IPS-NIHi11 (cell line): ENCODE results near the gene CFAP46.
A peak's percentile ranks its signal among the peaks of the same experiment; 100 is the strongest.
"Not testable (repeated sequence)": the region's sequence is repeated elsewhere in the genome, so short reads cannot be mapped to it uniquely, and the experiment has no call there.

ENCODE experiments used
- DNase-seq: peaks from one replicate; pipeline ENCODE4 v3.0.0; 2012; ENCODE audit warnings: mixed read lengths, low spot score

The CFAP46 gene

GRCh38 chr10:132788180-132788830, 154.1 kb downstream of the CFAP46 start:
- DNase-seq = peak; percentile 77

- peak; percentile 86 for DNase-seq
Observed at GRCh38 chr10:132787495-132788179, 154.7 kb downstream of the CFAP46 start.

DNA sequence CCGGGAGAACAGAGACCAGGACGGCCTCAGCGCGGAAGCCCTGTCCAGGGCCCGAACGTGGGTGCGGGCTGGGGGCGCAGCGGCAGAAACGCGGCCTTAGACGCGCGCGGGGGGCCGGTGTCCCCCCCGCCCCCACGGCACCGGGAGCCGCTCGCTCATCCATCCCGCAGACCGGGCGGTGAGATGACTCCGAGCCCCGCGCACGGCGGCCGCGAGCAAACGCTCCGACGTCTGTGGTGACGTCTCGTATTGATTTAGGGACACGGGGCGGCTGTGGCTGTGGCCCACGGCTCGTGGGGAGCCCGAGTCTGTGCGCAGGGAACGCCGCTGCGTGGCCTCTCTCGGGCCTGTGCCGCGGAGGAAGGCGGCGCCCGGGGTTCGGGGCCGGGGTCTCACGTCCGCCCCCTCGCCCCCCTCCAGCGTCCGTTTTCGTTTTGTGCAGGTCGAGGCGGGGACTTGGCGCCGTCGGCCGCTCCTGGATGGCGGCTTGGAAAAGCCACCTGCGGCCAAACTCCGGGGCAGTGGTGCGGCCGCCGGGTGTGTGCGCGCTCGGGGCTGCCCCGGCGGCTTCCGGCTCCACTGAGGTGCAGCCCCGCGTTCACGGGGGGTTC, 155.4 kb downstream of the CFAP46 start:
- DNase-seq = peak; percentile 67

DNA sequence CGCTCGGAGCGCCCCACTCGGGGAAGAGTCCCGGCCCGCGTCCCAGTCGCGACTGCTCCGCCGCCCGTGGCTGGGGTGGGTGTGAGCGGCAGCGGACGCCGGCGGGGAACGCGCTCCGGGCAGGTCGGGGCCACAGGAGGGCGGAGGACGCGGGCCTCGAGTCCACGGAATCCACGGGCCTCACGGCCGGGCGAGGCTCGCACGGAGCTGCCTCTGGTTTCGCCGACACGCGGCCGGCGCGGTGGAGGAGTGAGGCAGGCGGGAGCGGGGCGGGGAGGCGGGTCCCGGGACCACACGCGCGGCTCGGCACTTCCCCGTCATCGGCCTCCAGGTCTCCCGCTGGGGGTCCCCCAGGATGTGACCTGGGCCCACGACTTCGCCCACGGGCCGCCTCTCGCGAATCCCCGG, 155.9 kb downstream of the CFAP46 start:
- DNase-seq = no peak

DNA sequence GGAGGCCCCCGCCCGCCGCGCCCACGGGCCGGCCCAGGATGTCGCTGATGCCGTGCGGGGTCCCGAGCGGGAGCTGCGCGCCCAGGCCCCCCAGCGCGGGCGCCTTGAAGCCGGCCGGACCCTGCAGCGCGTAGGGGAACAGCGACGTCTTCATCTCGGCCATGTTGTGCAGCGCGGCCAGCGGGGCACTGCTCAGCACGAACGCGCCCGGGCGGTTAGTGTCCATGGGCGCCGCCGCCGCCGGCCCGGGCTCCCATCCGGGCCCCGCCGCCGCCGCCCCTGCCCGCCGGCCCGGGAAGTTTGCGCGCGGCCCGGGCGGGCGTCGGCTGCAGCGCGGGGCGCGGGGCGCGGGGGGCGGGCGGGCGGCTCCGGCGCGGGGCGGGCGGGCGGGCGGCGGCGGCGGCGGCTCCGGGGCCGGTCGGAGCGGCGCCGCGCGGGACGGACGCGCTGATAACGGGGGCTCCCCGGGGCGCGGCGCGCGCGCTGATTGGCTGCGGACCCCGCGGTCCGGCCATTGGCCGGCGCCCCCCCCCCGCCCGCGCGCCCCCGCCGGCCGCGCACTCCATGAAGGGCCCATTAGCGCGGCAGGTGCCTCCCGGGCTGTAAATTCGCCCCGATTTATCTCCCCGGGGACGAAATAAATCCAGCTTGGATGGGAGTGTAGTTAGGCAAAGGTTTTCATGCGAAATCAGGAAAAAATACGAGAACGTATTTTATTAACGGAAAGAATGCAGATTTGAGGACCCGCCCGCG, 156.5 kb downstream of the CFAP46 start, which contains the start of gene NKX6-2:
Gene NKX6-2, minus strand, starts transcription at position 425 of the 753 bp plus-strand sequence. Its CDS starts 199 bp downstream, at position 226.
- peak; percentile 68 for DNase-seq

DNA sequence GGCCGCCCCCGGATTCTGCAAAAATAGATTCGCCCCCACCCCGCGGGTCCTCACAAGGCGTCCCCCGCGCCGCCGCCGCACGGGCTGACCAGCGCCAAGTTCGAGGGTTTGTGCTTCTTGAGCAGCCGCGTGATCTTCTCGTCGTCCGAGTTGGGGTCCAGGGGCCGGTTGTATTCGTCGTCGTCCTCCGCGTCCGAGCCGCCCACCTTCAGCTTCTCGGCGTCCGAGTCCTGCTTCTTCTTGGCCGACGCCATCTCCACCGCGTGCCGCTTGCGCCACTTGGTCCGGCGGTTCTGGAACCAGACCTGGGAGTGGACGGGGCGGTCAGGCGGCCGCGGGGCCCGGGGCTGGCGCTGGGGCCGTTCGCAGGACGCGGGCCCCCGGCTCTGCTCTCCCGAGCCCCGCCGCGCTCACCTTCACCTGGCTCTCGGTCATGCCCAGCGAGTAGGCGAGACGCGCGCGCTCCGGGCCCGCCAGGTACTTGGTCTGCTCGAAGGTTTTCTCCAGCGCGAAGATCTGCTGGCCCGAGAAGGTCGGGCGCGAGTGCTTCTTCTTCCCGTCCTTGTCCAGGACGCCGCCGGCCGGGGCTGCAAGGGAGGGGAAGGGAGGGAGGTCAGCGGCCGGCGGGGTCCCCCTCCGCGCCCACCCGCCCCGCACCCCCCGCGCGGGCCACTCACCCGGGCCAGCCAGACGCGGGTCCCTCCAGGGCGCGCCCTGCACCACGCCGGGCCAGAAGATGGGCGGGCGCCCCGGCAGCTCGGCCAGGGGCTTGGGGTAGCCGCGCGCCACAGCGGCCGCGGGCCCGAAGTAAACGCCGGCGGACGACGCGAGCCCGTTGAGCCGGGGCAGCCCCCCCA, 157.3 kb downstream of the CFAP46 start:
- DNase-seq = no peak

DNA sequence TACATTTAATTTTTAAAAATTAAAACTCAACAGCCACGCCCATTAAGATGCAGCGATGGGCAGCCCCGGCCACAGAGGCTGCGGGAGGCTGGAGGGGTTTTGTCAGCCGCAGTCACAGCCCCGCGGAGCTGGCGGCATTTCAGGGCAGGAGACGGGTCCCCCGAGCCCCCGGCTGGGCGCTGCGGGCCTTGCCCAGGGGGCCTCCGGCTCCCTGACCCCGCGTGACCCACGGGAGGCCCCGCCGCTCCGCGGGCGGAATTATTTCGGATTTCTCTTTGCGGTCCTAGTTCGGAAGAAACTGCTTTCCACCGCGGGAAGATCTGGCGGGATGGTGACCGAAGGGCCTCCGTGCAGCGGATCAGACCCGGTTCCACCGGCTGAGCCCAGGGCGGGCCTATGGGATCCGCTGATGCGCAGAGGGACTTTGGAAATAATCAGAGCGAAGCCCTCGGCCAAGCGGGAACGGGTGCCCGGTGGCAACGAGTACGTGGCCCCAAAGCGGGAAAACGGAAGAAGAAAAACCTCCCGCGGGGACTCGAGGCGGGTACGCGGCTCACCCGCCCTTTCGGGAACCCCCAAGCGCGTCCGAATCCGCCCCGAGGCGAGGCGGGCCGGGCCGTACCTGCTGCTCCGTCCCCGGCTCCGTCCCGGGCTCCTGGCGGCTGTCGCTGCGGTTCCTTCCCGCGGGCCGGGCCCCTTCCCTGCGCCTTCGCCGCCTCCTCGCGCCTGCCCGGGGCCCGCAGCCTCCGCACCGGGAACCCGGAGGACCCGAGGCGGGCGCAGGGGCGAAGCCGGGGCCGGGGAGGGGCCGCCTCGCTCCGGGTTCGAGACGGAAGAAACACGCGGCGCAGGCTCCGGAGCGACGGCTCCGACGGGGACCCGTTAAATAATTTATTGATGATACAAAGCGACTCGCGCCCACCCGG, 158.2 kb downstream of the CFAP46 start:
- no peak for DNase-seq

DNA sequence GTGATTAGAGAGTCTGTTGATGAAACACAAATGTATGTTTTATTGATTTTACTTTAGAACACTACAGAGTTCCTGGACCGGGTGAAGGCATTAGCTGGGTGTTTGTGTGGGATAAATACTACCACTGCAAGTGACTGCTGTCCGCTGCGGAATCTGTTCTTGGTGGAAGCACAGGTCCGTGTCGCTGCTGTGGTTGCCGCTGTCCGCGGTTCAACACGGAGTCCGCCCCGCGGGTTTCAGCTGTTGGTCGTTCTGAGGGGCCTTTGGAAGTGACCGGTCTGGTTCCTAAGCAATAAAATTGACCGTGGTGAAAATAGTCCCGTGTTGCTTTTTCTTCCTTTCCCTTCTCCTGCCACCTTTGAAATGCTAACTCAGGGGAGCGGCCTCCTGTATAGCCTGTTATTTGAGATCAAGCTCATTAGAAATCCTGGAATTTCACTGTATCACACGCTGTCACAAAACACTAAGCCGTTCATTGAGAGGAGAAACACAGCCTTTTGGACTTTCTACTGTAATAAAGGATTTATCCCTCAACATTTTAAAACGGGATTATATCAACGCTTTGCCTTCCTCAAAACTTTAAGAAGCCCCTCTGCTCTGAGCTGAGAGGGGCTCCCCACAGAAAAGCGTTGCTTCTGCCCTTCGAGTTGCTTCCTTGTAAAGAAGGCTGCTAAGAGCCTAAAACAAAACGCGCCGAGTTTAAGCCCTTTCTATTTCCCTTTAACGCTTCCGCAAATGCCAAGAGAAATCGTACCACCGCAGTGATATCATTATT, 159.0 kb downstream of the CFAP46 start:
- DNase-seq = no peak

DNA sequence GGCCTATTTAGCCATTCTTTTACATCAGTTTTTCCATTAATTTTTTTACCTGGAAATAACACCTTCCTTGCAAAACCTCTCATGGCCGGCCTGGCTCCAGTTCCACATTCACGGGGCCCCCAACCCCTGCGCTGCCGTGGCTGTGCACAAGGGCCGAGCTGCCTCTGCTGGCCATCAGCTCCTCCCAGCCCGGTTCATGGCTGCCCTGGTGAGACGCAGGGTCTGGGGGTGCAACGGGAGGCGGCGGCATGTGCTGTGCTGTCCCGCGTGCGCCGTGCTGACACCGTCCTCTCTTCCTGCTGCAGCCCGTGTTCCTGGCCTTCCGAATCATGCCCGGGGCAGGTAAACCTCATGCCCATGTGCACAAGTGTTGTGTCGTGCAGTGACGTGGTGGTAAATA, 160.8 kb downstream of the CFAP46 start:
- no peak for DNase-seq

DNA sequence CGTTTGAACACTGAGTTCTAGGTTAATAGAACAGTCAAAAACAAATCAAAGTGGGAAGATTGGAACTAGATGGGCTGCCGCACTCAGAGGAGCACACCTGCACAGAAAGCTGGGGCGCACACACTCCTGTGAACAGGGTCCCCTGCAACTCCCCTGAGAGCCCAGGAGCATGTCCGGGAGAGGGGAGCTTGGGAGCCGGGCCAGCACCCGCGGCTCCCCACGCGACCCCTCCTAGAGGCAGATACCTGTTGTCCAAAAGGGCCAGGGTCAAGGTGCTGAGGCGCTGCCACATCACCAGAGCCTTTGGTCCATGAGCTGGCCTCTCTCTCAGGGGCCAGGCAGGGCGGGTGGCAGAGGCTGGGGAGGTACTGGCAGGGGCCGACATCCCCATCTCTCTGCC, 162.0 kb downstream of the CFAP46 start:
- no peak for DNase-seq

DNA sequence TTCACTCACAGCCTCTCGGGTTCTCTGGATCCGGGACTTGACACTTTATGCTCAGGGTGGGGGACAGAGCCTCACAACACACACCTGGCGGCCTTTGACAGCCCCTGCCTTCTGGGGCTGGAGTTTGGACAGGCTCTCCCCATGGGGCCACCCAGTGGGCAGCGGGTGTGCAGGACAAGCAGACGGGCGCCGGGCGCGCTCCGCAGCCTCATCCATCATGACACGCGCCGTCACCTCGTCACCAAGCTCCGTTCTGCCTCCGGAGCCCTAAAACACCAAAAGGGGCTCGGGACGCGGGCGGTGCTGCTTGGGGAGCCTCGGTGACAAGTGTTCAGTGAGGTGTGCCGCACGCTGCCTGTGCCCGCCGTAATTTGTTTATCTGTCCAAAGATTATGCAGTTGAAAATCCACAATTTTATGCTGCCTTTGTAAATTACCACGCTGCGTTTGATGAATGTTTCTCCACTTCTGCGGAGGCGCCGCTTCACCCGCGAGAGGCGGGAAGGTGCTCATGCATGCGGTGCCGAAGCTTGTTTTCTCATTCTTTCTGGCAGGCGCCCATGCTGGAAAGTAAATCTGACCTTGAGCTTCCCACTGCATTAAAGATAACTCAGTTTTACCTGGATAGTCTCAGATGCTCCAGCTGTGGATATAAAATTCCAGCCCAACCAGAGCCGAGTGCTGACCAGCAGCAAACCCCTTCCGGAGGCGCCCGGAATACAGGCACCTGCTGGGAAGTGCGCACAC, 162.6 kb downstream of the CFAP46 start:
- no peak for DNase-seq

DNA sequence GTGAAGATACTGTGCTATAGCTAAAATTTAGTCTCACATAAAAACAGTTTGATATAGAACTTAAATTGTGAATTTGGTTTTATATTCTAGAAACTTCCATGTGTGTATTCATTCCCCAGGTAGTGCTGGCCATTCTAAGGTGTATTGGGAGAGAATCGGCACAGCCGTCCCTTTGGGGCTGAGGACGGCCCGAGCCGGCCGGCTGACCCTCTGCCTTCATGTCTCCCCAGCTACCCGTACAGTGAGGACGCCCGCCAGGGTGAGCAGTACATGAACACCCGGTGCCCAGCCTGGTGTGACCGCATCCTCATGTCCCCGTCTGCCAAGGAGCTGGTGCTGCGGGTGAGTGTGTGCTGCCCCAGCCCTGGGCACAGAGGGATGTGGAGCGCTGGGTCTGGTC, 164.9 kb downstream of the CFAP46 start:
- DNase-seq = no peak

GRCh38 chr10:132776821-132777220, 165.5 kb downstream of the CFAP46 start:
- DNase-seq = no peak

DNA sequence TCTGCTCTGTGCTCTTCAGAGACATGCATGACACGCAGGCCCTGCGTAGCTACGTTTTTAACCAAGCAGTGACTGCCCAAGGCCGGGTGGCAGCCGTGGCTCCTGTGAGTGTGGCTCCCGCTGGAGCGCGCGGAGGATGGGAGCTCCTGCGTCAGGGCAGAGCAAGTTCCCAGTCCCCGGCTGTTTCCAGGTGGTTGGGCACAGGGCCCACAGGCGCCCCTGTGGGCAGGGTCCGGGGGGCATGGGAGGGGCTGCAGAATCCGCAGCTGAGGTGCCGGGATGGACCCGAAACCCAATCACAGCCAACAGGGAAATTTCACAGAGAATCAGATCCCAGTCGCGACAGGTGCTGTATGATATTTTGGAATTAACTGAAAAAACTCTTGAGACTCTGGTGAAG, 166.2 kb downstream of the CFAP46 start:
- no peak for DNase-seq

DNA sequence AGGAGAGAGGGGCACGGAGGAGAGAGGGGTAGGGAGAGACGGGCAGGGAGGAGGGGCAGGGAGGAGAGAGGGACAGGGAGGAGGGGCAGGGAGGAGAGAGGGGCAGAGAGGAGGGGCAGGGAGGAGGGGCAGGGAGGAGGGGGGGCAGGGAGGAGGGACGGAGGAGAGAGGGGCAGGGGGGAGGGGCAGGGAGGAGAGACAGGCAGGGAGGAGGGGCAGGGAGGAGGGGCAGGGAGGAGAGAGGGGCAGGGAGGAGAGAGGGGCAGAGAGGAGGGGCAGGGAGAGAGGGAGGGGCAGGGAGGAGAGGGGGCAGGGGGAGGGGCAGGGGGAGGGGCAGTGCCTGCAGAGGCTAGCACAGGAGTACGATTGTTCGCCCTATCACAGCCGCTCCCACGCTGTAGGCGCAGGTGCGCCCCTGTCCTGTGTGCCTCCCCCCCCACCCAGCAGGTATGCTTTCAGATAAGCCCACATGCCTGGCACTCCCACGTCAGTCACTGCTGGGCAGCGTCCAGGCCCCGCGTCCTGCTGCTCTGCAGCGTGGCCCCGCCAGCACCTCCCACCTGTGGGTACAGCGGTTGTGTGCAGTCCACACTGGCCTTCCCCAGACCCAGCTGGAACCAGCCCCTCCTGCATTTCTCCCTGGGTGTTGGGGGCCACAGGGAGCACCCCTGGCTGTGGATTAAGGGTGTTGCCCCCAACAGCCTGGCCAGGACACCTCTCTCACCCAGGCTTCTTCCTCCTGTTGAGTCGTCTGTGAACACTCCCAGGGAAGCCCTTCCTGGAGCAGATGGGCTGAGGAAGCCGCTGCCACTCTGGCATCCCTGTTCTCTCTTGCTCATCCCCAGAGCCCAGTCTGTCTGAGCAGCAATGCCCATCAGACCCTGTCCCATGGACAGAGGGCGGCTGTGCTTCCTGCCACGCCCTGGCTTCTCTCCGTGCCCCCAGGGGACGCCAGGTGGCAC, 167.2 kb downstream of the CFAP46 start:
- no peak for DNase-seq

- DNase-seq = no peak
Observed at GRCh38 chr10:132774181-132774901, 168.0 kb downstream of the CFAP46 start.

DNA sequence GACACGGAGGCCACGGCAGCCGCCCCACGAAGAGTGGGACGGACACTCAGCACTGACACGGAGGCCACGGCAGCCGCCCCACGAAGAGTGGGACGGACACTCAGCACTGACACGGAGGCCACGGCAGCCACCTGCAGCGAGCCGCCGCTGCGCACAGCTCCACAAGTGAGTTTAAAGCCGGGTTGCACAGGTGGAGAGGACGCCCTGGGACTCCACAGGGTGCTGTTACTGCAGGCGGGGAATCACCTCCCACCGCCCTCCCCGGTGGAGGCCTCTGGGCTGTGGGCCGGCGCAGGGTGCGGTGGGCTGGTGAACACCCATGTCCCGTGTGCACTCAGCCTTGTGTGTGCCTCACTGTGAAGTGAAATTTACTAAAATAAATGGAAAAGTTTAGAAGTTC, 169.6 kb downstream of the CFAP46 start:
- not testable (repeated sequence) for DNase-seq
